Testis (tissue), 3 donors: ENCODE data around the gene NANOS2. TPM values are rescaled to one million over a fixed set of nuclear protein-coding genes. Genes with fewer than 3 reads are reported as not detected.

Source experiments
- DNase-seq: peaks from one replicate; pipeline ENCODE4 v3.0.0-alpha.2; 2019
- H3K27ac ChIP-seq, 2 donors: fragments of 200-600 bp; sonication (generic); one replicate each; pipeline ENCODE4 v1.5.1; 2019
- H3K27me3 ChIP-seq: fragments of 200-600 bp; sonication (generic); one replicate; pipeline ENCODE4 v1.5.1; 2019
- H3K36me3 ChIP-seq: fragments of 200-600 bp; sonication (generic); one replicate; pipeline ENCODE4 v1.5.1; 2017; ENCODE audit warnings: low read depth; ENCODE audit errors: missing control alignments
- H3K4me1 ChIP-seq: fragments of 200-600 bp; sonication (generic); one replicate; pipeline ENCODE4 v1.5.1; 2019
- H3K4me3 ChIP-seq, 2 donors: fragments of 200-600 bp; sonication (generic); one replicate each; pipeline ENCODE4 v1.5.1; 2017 to 2019
- H3K9me3 ChIP-seq: fragments of 200-600 bp; sonication (generic); one replicate; pipeline ENCODE4 v1.5.1; 2017
- CTCF ChIP-seq, 3 experiments: fragments of 450-650 bp in 2 of 3; fragments of 200-600 bp in 1 of 3; sonication (generic) in 1 of 3; IDR thresholded peaks; one replicate each; pipeline ENCODE4 v1.5.1; 2016 to 2019; ENCODE audit warnings: antibody characterized with exemption in 3 of 3, mild to moderate bottlenecking in 2 of 3, moderate library complexity in 1 of 3
- POLR2A ChIP-seq: fragments of 450-650 bp; IDR thresholded peaks from one replicate; pipeline ENCODE4 v1.6.1; 2017; ENCODE audit warnings: antibody characterized with exemption, mild to moderate bottlenecking, moderate library complexity
- WGBS, 2 donors: methylation state at CpG; one replicate each; pipeline ENCODE4 v1.1.5; 2018; 5-methylcytosine and 5-hydroxymethylcytosine counted together
- intact Hi-C: fragments of 100-400 bp; cut with DNase I; formaldehyde crosslinking; loops from one replicate; pipeline ENCODE4 v1.15.1; 2023; ENCODE audit warnings: low total_unique reads
- polyA plus RNA-seq: library from polyadenylated mRNA; stranded (reverse); fragments of 350-450 nt; fragmentation: Illumina TruSeq; extraction: RNeasy Lipid Tissue Mini Kit (QIAGEN cat#74804); gene quantifications from one replicate; pipeline ENCODE4 v1.2.3, GENCODE V29; 2014; ENCODE audit warnings: low read depth, low replicate concordance; ENCODE audit not compliant: insufficient read depth
- total RNA-seq, 2 donors: library from RNA; depleted of rRNA; stranded (reverse); fragments of >200 nt; gene quantifications; one replicate each; pipeline ENCODE4 v1.2.3, GENCODE V29; 2016

The NANOS2 gene
- total and polyA plus RNA-seq, 3 donors from 2014 or later = 4.8 to 5.1 (median 4.8) TPM

- no peak overlapping the region for H3K27ac ChIP-seq
- no peak for TF ChIP-seq CTCF (IDR thresholded peaks at IDR 0.05)
- no peak for TF ChIP-seq POLR2A
- no peak overlapping the region for H3K4me3 ChIP-seq
- WGBS, 2 donors = 88% methylated on average over 17 of the region's 17 CpGs; no CpG with 5 or more reads in 1 of the 2 donors
- DNase-seq = no peak
- H3K36me3 ChIP-seq = no peaks in the 10 kb centered on the region
- H3K4me1 ChIP-seq = peaks cover 3% of the 10 kb centered on the region
- H3K9me3 ChIP-seq = no peaks in the 10 kb centered on the region
- intact Hi-C loops = no loop called here
- no peaks in the 10 kb centered on the region for H3K27me3 ChIP-seq
Observed at GRCh38 chr19:45890877-45891276, 23.7 kb downstream of the NANOS2 start.

GRCh38 chr19:45889210-45889885, 25.2 kb downstream of the NANOS2 start:
- TF ChIP-seq CTCF (IDR thresholded peaks at IDR 0.05) (no peak), POLR2A (no peak)
- no peaks in the 10 kb centered on the region for H3K27me3 ChIP-seq
- no peak overlapping the region for H3K4me3 ChIP-seq
- peaks cover 13% of the 10 kb centered on the region for H3K4me1 ChIP-seq
- H3K36me3 ChIP-seq = no peaks in the 10 kb centered on the region
- intact Hi-C loops = loop anchor here (10.0 kb wide), 1 partner anchor 115 kb away; no protein-coding TSS in a partner anchor
- no peak for DNase-seq
- 74 to 78% methylated on average over 6 of the region's 6 CpGs for WGBS, 2 donors
- H3K9me3 ChIP-seq = no peaks in the 10 kb centered on the region
- H3K27ac ChIP-seq = no peak overlapping the region

- Histone ChIP-seq H3K4me3 (peak overlapping the region; percentile 75 to 84), H3K9me3 (no peaks in the 10 kb centered on the region), H3K4me1 (peaks cover 34% of the 10 kb centered on the region), H3K27me3 (no peaks in the 10 kb centered on the region), H3K36me3 (no peaks in the 10 kb centered on the region), H3K27ac (peak overlapping the region; percentile 86 to 87)
- intact Hi-C loops = loop anchor here (10.0 kb wide), 1 partner anchor 112 kb away; no protein-coding TSS in a partner anchor
- no peak for DNase-seq
- TF ChIP-seq CTCF (IDR thresholded peaks at IDR 0.05) = no peak
- no peak for TF ChIP-seq POLR2A
- WGBS, 2 donors = 31 to 37% methylated on average over 8 to 10 of the region's 10 CpGs
Observed at GRCh38 chr19:45887200-45887710, 27.3 kb downstream of the NANOS2 start.

GRCh38 chr19:45886427-45887199, 28.0 kb downstream of the NANOS2 start:
- no peaks in the 10 kb centered on the region for H3K36me3 ChIP-seq
- peak; percentile 93 for DNase-seq
- TF ChIP-seq CTCF (IDR thresholded peaks at IDR 0.05) = no peak
- TF ChIP-seq POLR2A = no peak
- no peaks in the 10 kb centered on the region for H3K27me3 ChIP-seq
- peak overlapping the region; percentile 75 to 84 for H3K4me3 ChIP-seq
- H3K27ac ChIP-seq = peak overlapping the region; percentile 86 to 87
- H3K4me1 ChIP-seq = peaks cover 35% of the 10 kb centered on the region
- WGBS, 2 donors = 0 to 1% methylated on average over 27 to 32 of the region's 32 CpGs
- intact Hi-C loops = loop anchor here (10.0 kb wide), 1 partner anchor 112 kb away; no protein-coding TSS in a partner anchor
- H3K9me3 ChIP-seq = no peaks in the 10 kb centered on the region
